Endothelial cell of umbilical vein (primary cell): ENCODE data around the gene MAU2. TPM values are rescaled to one million over a fixed set of nuclear protein-coding genes. Genes with fewer than 3 reads are reported as not detected.

Source experiments
- BruUV-seq: library from RNA; stranded (reverse); fragments of 400-500 nt; replicated peaks from 2 replicates; lab custom pipeline; 2021; lab: Mats Ljungman, UMichigan
- CTCF ChIA-PET: fragments of 300-600, 350-600 bp; sonication (Branson Sonifier 250); formaldehyde crosslinking; loops from one replicate; lab custom pipeline; 2021; ENCODE audit warnings: antibody characterized with exemption, inconsistent platforms; lab: Charles Lee
- POLR2A ChIA-PET: fragments of 300-600, 350-600 bp; sonication (Branson Sonifier 250); formaldehyde crosslinking; loops from one replicate; lab custom pipeline; 2021; ENCODE audit warnings: antibody characterized with exemption, inconsistent platforms; lab: Charles Lee
- DNase-seq: peaks from one replicate; pipeline ENCODE4 v3.0.0-alpha.2; 2011; ENCODE audit warnings: low read depth, low spot score
- FAIRE-seq: peaks from 2 replicates; lab custom pipeline; 2011; peaks lifted over from hg19 to GRCh38; lab: Jason Lieb, UNC
- H2AFZ ChIP-seq: 2 replicates; pipeline ENCODE4 v1.6.0; 2012; ENCODE audit warnings: low read depth, low read length, control low read depth, inconsistent platforms
- H3K27ac ChIP-seq: 2 replicates; pipeline ENCODE4 v1.5.1; 2011; ENCODE audit warnings: low read depth, mild to moderate bottlenecking, control low read depth, low read length, moderate library complexity; ENCODE audit not compliant: insufficient read depth
- H3K27me3 ChIP-seq, 2 experiments: 2 replicates each; pipeline versions ENCODE4 v1.6.0 to v1.6.1; 2011; ENCODE audit warnings: low read length in 2 of 2, mixed read lengths in 1 of 2; ENCODE audit not compliant: control insufficient read depth in 2 of 2, insufficient read depth in 2 of 2
- H3K36me3 ChIP-seq, 2 experiments: 2 replicates in 1 of 2; 3 replicates in 1 of 2; pipeline ENCODE4 v1.5.1; 2011; ENCODE audit warnings: low read length in 2 of 2, mild to moderate bottlenecking in 1 of 2, moderate library complexity in 1 of 2; ENCODE audit not compliant: control insufficient read depth in 2 of 2, insufficient read depth in 2 of 2; ENCODE audit errors: extremely low read depth in 1 of 2
- H3K4me1 ChIP-seq: 3 replicates; pipeline ENCODE4 v1.5.1; 2011; ENCODE audit warnings: mild to moderate bottlenecking, low read length; ENCODE audit not compliant: control insufficient read depth, insufficient read depth; ENCODE audit errors: extremely low read depth
- H3K4me2 ChIP-seq: 2 replicates; pipeline ENCODE4 v1.6.1; 2011; ENCODE audit warnings: low read length, control low read depth, mixed read lengths; ENCODE audit not compliant: insufficient read depth
- H3K4me3 ChIP-seq, 3 experiments: fragments of 200-600 bp in 1 of 3; sonication (generic), shearing (Covaris generic) in 1 of 3; replicated peaks in 1 of 3; 2 replicates each; pipeline ENCODE4 v1.5.1; 2011 to 2016; ENCODE audit warnings: control low read depth in 3 of 3, low read length in 3 of 3, mild to moderate bottlenecking in 2 of 3, inconsistent platforms in 1 of 3, low read depth in 1 of 3, moderate library complexity in 1 of 3; ENCODE audit not compliant: insufficient read depth in 1 of 3
- H3K79me2 ChIP-seq: 2 replicates; pipeline ENCODE4 v1.6.0; 2012; ENCODE audit warnings: low read length, inconsistent platforms; ENCODE audit not compliant: control insufficient read depth, insufficient read depth
- H3K9ac ChIP-seq: replicated peaks from 2 replicates; pipeline ENCODE3; 2011; ENCODE audit warnings: low read length, control low read depth; ENCODE audit not compliant: insufficient read depth; ENCODE audit errors: extremely low read depth
- H3K9me1 ChIP-seq: replicated peaks from 3 replicates; pipeline ENCODE4 v1.6.0; 2011; ENCODE audit warnings: mild to moderate bottlenecking, low read length; ENCODE audit not compliant: control insufficient read depth, insufficient read depth; ENCODE audit errors: extremely low read depth
- H3K9me3 ChIP-seq: replicated peaks from 2 replicates; pipeline ENCODE4 v1.5.1; 2012; ENCODE audit warnings: low read length, inconsistent platforms; ENCODE audit not compliant: control insufficient read depth, insufficient read depth
- H4K20me1 ChIP-seq: replicated peaks from 2 replicates; pipeline ENCODE3; 2011; ENCODE audit warnings: mild to moderate bottlenecking, low read length; ENCODE audit not compliant: control insufficient read depth, insufficient read depth; ENCODE audit errors: extremely low read depth
- CTCF ChIP-seq, 2 donors: IDR thresholded peaks; 1 replicate in 1 of 2; 2 replicates in 1 of 2; pipeline ENCODE4 v1.5.1; 2011; ENCODE audit warnings: low read length in 2 of 2, mild to moderate bottlenecking in 2 of 2, moderate library complexity in 2 of 2, control low read depth in 1 of 2, inconsistent platforms in 1 of 2, low read depth in 1 of 2; ENCODE audit not compliant: insufficient read depth in 1 of 2; ENCODE audit errors: extremely low read depth in 1 of 2
- EZH2 ChIP-seq: IDR thresholded peaks from 2 replicates; pipeline ENCODE4 v1.6.1; 2012; ENCODE audit warnings: borderline replicate concordance, low read depth, mild to moderate bottlenecking, moderate library complexity, low read length, inconsistent platforms; ENCODE audit not compliant: severe bottlenecking
- FOS ChIP-seq: IDR thresholded peaks from 2 replicates; pipeline ENCODE4 v1.6.1; 2011; ENCODE audit warnings: mild to moderate bottlenecking, low read length, moderate library complexity, borderline replicate concordance; ENCODE audit not compliant: insufficient read depth
- GATA2 ChIP-seq: IDR thresholded peaks from 2 replicates; pipeline ENCODE4 v1.7.0; 2011; ENCODE audit warnings: low read depth, mild to moderate bottlenecking, moderate library complexity, mixed read lengths, low read length; ENCODE audit not compliant: insufficient read length, insufficient read depth
- JUN ChIP-seq: IDR thresholded peaks from 2 replicates; pipeline ENCODE4 v1.6.1; 2011; ENCODE audit warnings: borderline replicate concordance, low read depth; ENCODE audit not compliant: insufficient read length, insufficient read depth
- MYC ChIP-seq: IDR thresholded peaks from one replicate; pipeline ENCODE4 v1.6.1; 2011; ENCODE audit warnings: mild to moderate bottlenecking, low read depth, low read length
- POLR2A ChIP-seq: IDR thresholded peaks from 2 replicates; pipeline ENCODE4 v1.6.1; 2012; ENCODE audit warnings: low read depth, mild to moderate bottlenecking, control low read depth, low read length
- POLR2AphosphoS5 ChIP-seq: IDR thresholded peaks from 2 replicates; pipeline ENCODE4 v1.6.1; 2012; ENCODE audit warnings: low read depth, mild to moderate bottlenecking, control low read depth, low read length, moderate library complexity; ENCODE audit not compliant: insufficient read depth
- dilution Hi-C: fragments of 300-500 bp; cut with MboI; formaldehyde crosslinking; loops from one replicate; pipeline ENCODE4 v1.15.0; 2019; ENCODE audit warnings: low sequenced_read_pairs; ENCODE audit not compliant: extremely low pct_ligation_motif_present
- intact Hi-C: fragments of 100-400 bp; cut with micrococcal nuclease; formaldehyde crosslinking; loops from one replicate; pipeline ENCODE4 v1.10.0; 2022
- polyA plus RNA-seq, 4 experiments: library from polyadenylated mRNA; depleted of rRNA in 3 of 4; stranded (reverse) in 3 of 4; unstranded in 1 of 4; fragments of >200 nt; gene quantifications; 2 replicates each; pipeline versions ENCODE4 v1.2.1 to v1.2.3, GENCODE V29; 2011 to 2012; ENCODE audit warnings: missing spikeins in 1 of 4
- total RNA-seq: library from RNA; stranded (reverse); gene quantifications from 2 replicates; pipeline ENCODE4 v1.2.3, GENCODE V29; 2021
- TF ChIP-seq, protein P1 (sequence below): IDR thresholded peaks from 2 replicates; pipeline ENCODE4 v1.6.1; 2011; ENCODE audit not compliant: insufficient read depth, insufficient read length

Gene MAU2
- total and polyA plus RNA-seq, 2 donors (not counting 3 experiments of a cell fraction or from before 2014, with no cell fraction given) = 36.9 to 70.0 TPM

DNA sequence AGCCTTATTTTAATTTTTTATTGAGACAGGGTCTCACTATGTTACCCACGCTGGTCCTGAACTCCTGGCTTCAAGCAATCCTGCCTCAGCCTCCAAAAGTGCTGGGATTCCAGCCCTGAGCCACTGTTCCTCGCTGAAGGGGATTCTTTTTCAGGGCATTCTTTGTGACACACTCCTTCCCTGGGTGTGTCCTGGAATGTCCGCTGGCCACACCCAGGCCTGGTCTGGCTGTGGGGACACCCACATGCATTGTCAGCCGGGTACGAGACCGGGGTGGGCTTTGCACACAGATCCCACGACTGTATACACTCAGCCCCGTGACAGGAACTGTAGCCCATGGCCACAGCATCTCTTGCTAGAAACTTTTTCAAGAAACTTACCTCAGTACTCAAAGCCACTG, 50.4 kb downstream of the MAU2 start:
- Histone ChIP-seq H3K4me1 (peaks cover 11% of the 10 kb centered on the region), H4K20me1 (no peaks in the 10 kb centered on the region), H3K4me3 (no peak overlapping the region), H3K9ac (no peak overlapping the region), H3K27ac (no peak overlapping the region), H3K27me3 (no peaks in the 10 kb centered on the region), H3K79me2 (no peaks in the 10 kb centered on the region), H3K4me2 (no peak overlapping the region), H3K36me3 (no peaks in the 10 kb centered on the region), H3K9me1 (no peaks in the 10 kb centered on the region), H3K9me3 (no peaks in the 10 kb centered on the region), H2AFZ (peak overlapping the region; percentile 24)
- TF ChIP-seq CTCF (IDR thresholded peaks at IDR 0.05; ENCODE audit: extremely low read depth in 1 of 2, insufficient read depth in 1 of 2, low read depth in 1 of 2, low read length in 2 of 2) (no peak), GATA2 (no peak), POLR2AphosphoS5 (no peak), MYC (no peak), POLR2A (no peak), EZH2 (no peak), FOS (no peak), JUN (no peak)
- TF ChIP-seq, protein P1, sequence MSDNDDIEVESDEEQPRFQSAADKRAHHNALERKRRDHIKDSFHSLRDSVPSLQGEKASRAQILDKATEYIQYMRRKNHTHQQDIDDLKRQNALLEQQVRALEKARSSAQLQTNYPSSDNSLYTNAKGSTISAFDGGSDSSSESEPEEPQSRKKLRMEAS = no peak
- dilution Hi-C loops = no loop called here
- CTCF ChIA-PET = interaction anchor here (2.5 kb wide), 1 partner anchor 120 kb away, joined by 14 read pairs; no protein-coding TSS in a partner anchor
- BruUV-seq = no TSS peak
- POLR2A ChIA-PET = no interaction called here
- DNase-seq (no peak), FAIRE-seq (no peak)
- intact Hi-C loops = no loop called here
